Measurements from ENCODE around the gene MYH9.
"Not testable (repeated sequence)": the region's sequence is repeated elsewhere in the genome, so short reads cannot be mapped to it uniquely, and the experiment has no call there.

MYH9 gene

GRCh38 chr22:36262307-36262706, 125.5 kb downstream of the MYH9 start:
- not testable (repeated sequence) for DNase-seq

- DNase-seq: not testable (repeated sequence)
These were observed 126.1 kb downstream of the MYH9 start for GRCh38 chr22:36261675-36262074.

- DNase-seq: no peak
These were observed 128.0 kb downstream of the MYH9 start for GRCh38 chr22:36259615-36260300.

GRCh38 chr22:36258701-36259614, 128.8 kb downstream of the MYH9 start:
- DNase-seq: peak; percentile 58

GRCh38 chr22:36257948-36258670, 129.7 kb downstream of the MYH9 start:
- DNase-seq: no peak

GRCh38 chr22:36257308-36257707, 130.5 kb downstream of the MYH9 start:
- DNase-seq: no peak

- DNase-seq: no peak
These were observed 131.3 kb downstream of the MYH9 start for GRCh38 chr22:36256478-36256877.

GRCh38 chr22:36255572-36255971, 132.2 kb downstream of the MYH9 start:
- not testable (repeated sequence) for DNase-seq

GRCh38 chr22:36253523-36254490, 134.0 kb downstream of the MYH9 start:
- no peak for DNase-seq

GRCh38 chr22:36252754-36253522, 134.8 kb downstream of the MYH9 start, which contains the start of gene APOL1:
Gene APOL1, plus strand, starts transcription at chr22:36253133. Its CDS starts 1,823 bp downstream, at chr22:36254956.
- DNase-seq: peak; percentile 76

GRCh38 chr22:36251979-36252608, 135.7 kb downstream of the MYH9 start:
- DNase-seq: not testable (repeated sequence)

GRCh38 chr22:36250292-36250960, 137.3 kb downstream of the MYH9 start:
- not testable (repeated sequence) for DNase-seq

- DNase-seq: no peak
These were observed 138.6 kb downstream of the MYH9 start for GRCh38 chr22:36249160-36249559.

GRCh38 chr22:36247955-36248354, 139.8 kb downstream of the MYH9 start:
- no peak for DNase-seq

- DNase-seq: no peak
These were observed 141.0 kb downstream of the MYH9 start for GRCh38 chr22:36246718-36247117.

- DNase-seq: no peak
These were observed 141.9 kb downstream of the MYH9 start for GRCh38 chr22:36245805-36246356.

- no peak for DNase-seq
These were observed 143.0 kb downstream of the MYH9 start for GRCh38 chr22:36244522-36245391.

- DNase-seq: no peak
These were observed 143.8 kb downstream of the MYH9 start for GRCh38 chr22:36243986-36244385.
